PC-9 (cell line): ENCODE measurements around the gene TRPV2. TPM values are rescaled to one million over a fixed set of nuclear protein-coding genes. Genes with fewer than 3 reads are reported as not detected.

ENCODE experiments used
- BruUV-seq: library from RNA; stranded (reverse); fragments of 400-500 nt; replicated peaks from 2 replicates; lab custom pipeline; 2021; lab: Mats Ljungman, UMichigan
- CTCF ChIA-PET: fragments of 300-600 bp; sonication (Branson Sonifier 250); formaldehyde crosslinking; loops from one replicate; lab custom pipeline; 2022; ENCODE audit warnings: antibody characterized with exemption; lab: Charles Lee
- POLR2A ChIA-PET: fragments of 300-600 bp; sonication (Branson Sonifier 250); formaldehyde crosslinking; loops from one replicate; lab custom pipeline; 2022; ENCODE audit warnings: antibody characterized with exemption; ENCODE audit not compliant: unreplicated experiment; lab: Charles Lee
- DNase-seq, 2 experiments: peaks; one replicate each; pipeline versions ENCODE4 v3.0.0 to v3.0.0-alpha.2; 2015 to 2022; ENCODE audit warnings: mixed read lengths in 1 of 2
- H2AFZ ChIP-seq: fragments of 200-600 bp; sonication (generic); 2 replicates; pipeline ENCODE4 v1.8.1; 2017; ENCODE audit warnings: antibody characterized with exemption
- H3F3A ChIP-seq: fragments of 200-600 bp; sonication (generic); 2 replicates; pipeline ENCODE4 v1.8.1; 2017; ENCODE audit warnings: antibody characterized with exemption, mild to moderate bottlenecking, low read depth; ENCODE audit not compliant: insufficient read depth
- H3K27ac ChIP-seq: fragments of 200-600 bp; sonication (generic); 2 replicates; pipeline ENCODE4 v1.6.1; 2016; ENCODE audit warnings: mixed run types
- H3K27me3 ChIP-seq: fragments of 200-600 bp; sonication (generic); 2 replicates; pipeline ENCODE4 v1.6.1; 2016; ENCODE audit warnings: low read depth, mixed run types; ENCODE audit not compliant: insufficient read depth
- H3K36me3 ChIP-seq: fragments of 200-600 bp; sonication (generic); 2 replicates; pipeline ENCODE4 v1.6.1; 2016; ENCODE audit warnings: low read depth, mixed run types
- H3K4me1 ChIP-seq: fragments of 200-600 bp; sonication (generic); replicated peaks from 2 replicates; pipeline ENCODE4 v1.6.1; 2016; ENCODE audit warnings: mixed run types; ENCODE audit not compliant: insufficient read depth
- H3K4me2 ChIP-seq: fragments of 200-600 bp; sonication (generic); 2 replicates; pipeline ENCODE4 v1.6.1; 2017; ENCODE audit warnings: mixed run types
- H3K4me3 ChIP-seq: fragments of 200-600 bp; sonication (generic); 2 replicates; pipeline ENCODE4 v1.6.1; 2016; ENCODE audit warnings: mixed run types
- H3K79me2 ChIP-seq: fragments of 200-600 bp; sonication (generic); 2 replicates; pipeline ENCODE4 v1.6.1; 2017; ENCODE audit warnings: low read depth, mixed run types
- H3K9me2 ChIP-seq: fragments of 200-600 bp; sonication (generic); 2 replicates; pipeline ENCODE4 v1.8.1; 2017; ENCODE audit warnings: mild to moderate bottlenecking; ENCODE audit not compliant: insufficient read depth
- H3K9me3 ChIP-seq: fragments of 200-600 bp; sonication (generic); 2 replicates; pipeline ENCODE4 v1.8.1; 2016; ENCODE audit warnings: low read depth; ENCODE audit not compliant: insufficient read depth
- H4K20me1 ChIP-seq: fragments of 200-600 bp; sonication (generic); 2 replicates; pipeline ENCODE4 v1.8.1; 2017; ENCODE audit not compliant: insufficient read depth
- EZH2 ChIP-seq: fragments of 200-600 bp; sonication (generic); IDR thresholded peaks from 2 replicates; pipeline ENCODE4 v1.8.0; 2017; ENCODE audit warnings: antibody characterized with exemption, low read depth
- intact Hi-C: fragments of 100-400 bp; cut with micrococcal nuclease; formaldehyde crosslinking; loops from one replicate; pipeline ENCODE4 v1.10.0; 2022; ENCODE audit not compliant: unreplicated experiment
- total RNA-seq: library from RNA; stranded (reverse); gene quantifications from 2 replicates; pipeline ENCODE4 v1.2.3, GENCODE V29; 2021
- TF ChIP-seq, protein P1 (sequence below): fragments of 200-600 bp; sonication (generic); conservative IDR thresholded peaks from 2 replicates; pipeline ENCODE4 v1.6.1; 2017; ENCODE audit warnings: mixed run types, antibody characterized with exemption, mild to moderate bottlenecking, moderate library complexity

Gene TRPV2
- total RNA-seq, 1 experiment from 2014 or later = 5.3 TPM

DNA sequence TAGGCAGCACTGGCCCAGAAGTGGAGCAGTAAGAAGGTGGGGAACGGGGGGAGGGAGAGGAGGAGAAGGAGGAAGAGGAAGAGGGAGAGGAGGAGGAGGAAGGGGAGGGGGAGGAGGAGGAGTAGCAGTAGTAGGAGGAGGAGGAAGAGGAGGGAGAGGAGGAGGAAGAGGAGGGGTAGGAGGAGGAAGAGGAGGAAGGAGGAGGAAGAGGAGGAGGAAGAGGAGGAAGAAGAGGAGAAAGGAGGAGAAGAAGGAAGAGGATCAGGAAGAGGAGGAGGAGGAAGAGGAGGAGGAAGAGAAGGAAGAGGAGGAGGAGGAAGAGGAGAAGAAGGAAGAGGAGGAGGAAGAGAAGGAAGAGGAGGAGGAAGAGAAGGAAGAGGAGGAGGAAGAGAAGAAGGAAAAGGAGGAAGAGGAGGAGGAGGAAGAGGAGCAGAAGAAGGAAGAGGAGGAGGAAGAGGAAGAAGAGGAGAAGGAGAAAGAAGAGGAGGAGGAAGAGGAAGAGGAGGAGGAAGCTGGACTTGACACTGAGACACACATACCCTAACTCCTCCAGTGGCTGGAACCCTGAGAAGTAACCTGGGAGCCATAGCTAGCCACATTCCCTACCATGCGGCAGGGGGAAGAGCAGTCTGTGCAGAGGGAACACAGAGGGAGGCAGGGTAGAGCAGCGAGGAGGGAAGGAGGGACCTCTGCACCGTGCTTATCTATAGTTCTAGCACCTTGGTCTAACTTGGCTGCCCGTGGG is 40.8 kb downstream of the TRPV2 start:
- Histone ChIP-seq H3K27ac (no peak overlapping the region), H2AFZ (no peak overlapping the region), H3F3A (peaks cover 4% of the 10 kb centered on the region; the same call in 1 of the 2 replicates), H3K4me3 (no peak overlapping the region), H4K20me1 (no peaks in the 10 kb centered on the region), H3K36me3 (no peaks in the 10 kb centered on the region), H3K4me2 (no peak overlapping the region), H3K9me2 (no peaks in the 10 kb centered on the region), H3K4me1 (peaks cover 10% of the 10 kb centered on the region), H3K79me2 (no peaks in the 10 kb centered on the region), H3K27me3 (no peaks in the 10 kb centered on the region), H3K9me3 (no peaks in the 10 kb centered on the region)
- no TSS peak for BruUV-seq
- TF ChIP-seq EZH2 = no peak
- TF ChIP-seq, protein P1, sequence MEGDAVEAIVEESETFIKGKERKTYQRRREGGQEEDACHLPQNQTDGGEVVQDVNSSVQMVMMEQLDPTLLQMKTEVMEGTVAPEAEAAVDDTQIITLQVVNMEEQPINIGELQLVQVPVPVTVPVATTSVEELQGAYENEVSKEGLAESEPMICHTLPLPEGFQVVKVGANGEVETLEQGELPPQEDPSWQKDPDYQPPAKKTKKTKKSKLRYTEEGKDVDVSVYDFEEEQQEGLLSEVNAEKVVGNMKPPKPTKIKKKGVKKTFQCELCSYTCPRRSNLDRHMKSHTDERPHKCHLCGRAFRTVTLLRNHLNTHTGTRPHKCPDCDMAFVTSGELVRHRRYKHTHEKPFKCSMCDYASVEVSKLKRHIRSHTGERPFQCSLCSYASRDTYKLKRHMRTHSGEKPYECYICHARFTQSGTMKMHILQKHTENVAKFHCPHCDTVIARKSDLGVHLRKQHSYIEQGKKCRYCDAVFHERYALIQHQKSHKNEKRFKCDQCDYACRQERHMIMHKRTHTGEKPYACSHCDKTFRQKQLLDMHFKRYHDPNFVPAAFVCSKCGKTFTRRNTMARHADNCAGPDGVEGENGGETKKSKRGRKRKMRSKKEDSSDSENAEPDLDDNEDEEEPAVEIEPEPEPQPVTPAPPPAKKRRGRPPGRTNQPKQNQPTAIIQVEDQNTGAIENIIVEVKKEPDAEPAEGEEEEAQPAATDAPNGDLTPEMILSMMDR = no peak
- intact Hi-C loops = no loop called here
- no peak for DNase-seq
- ChIA-PET CTCF (interaction anchor here (0.6 to 0.7 kb wide), 2 partner anchors 55 to 459 kb away, joined by 3 to 5 read pairs; no protein-coding TSS in a partner anchor), POLR2A (no interaction called here)

DNA sequence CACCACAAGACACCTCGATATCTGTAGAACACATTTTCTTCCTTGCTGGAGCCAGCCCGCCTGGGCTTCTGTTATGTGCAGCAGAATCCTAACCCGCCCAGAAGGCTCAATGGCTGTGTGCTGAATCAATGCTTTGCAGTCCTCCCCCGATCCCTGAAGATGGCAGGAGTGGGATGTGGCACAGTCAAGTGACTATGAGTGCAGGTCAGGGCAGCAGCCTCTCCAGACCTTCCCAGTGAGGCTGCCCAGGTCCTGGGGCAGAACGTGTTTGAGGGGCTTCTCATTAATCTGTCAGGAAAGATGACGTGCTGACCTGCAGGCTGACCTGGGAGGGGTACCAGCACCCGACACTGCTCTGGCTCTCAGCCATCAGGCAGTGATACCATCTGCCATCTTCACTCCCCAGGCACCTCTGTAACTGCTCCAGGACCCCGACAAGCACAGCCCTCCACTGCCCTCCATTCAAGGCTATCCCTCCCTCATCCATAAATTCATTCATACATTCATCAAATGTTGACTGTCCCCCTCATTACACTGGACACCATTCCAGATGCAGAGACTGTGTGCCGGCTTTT is 41.5 kb downstream of the TRPV2 start:
- H3K4me3 ChIP-seq = no peak overlapping the region
- H3K27ac ChIP-seq = no peak overlapping the region
- H3K9me2 ChIP-seq = no peaks in the 10 kb centered on the region
- H2AFZ ChIP-seq = no peak overlapping the region
- no TSS peak for BruUV-seq
- intact Hi-C loops = no loop called here
- no peaks in the 10 kb centered on the region for H3K9me3 ChIP-seq
- ChIA-PET CTCF (interaction anchor here (0.7 kb wide), 1 partner anchor 55 kb away, joined by 3 read pairs; no protein-coding TSS in a partner anchor), POLR2A (no interaction called here)
- H4K20me1 ChIP-seq = no peaks in the 10 kb centered on the region
- H3K36me3 ChIP-seq = no peaks in the 10 kb centered on the region
- H3F3A ChIP-seq = peaks cover 4% of the 10 kb centered on the region; the same call in 1 of the 2 replicates
- DNase-seq = no peak
- H3K4me1 ChIP-seq = peaks cover 10% of the 10 kb centered on the region
- TF ChIP-seq, protein P1 = no peak
- TF ChIP-seq EZH2 = no peak
- no peaks in the 10 kb centered on the region for H3K79me2 ChIP-seq
- no peak overlapping the region for H3K4me2 ChIP-seq
- H3K27me3 ChIP-seq = no peaks in the 10 kb centered on the region

DNA sequence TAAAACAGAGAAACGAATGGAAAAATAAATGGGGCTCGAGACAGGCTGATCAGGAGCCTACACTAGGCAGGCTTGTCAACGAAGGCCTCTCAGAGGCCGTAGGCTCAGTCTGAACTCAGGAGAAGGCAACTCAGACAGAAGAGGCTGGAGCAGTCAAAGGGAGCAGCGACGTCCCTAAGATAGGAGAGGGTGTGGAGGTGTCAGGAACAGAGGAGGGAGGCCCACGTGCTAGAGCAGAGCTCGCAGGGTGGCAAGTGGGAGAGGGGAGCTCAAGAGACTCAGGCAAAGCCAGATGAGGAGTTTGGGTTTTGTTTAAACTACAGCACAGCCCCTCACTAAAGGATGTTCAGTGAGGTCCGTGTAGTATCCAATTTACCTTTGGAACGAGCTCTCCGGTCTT is 43.9 kb downstream of the TRPV2 start:
- H4K20me1 ChIP-seq = no peaks in the 10 kb centered on the region
- H3K27me3 ChIP-seq = no peaks in the 10 kb centered on the region
- ChIA-PET POLR2A (no interaction called here), CTCF (interaction anchor here (0.5 to 0.6 kb wide), 2 partner anchors 12 to 1429 kb away, joined by 3 read pairs; no protein-coding TSS in a partner anchor)
- no peak overlapping the region for H3K4me3 ChIP-seq
- no peak for DNase-seq
- no peaks in the 10 kb centered on the region for H3K36me3 ChIP-seq
- intact Hi-C loops = no loop called here
- H3K27ac ChIP-seq = 0 out of 2 replicates have a peak overlapping the region, but pooled peaks have one; percentile 32
- H3K9me2 ChIP-seq = no peaks in the 10 kb centered on the region
- peaks cover 10% of the 10 kb centered on the region for H3K4me1 ChIP-seq
- TF ChIP-seq, protein P1 = no peak
- TF ChIP-seq EZH2 = no peak
- no peak overlapping the region for H2AFZ ChIP-seq
- H3K79me2 ChIP-seq = no peaks in the 10 kb centered on the region
- no peaks in the 10 kb centered on the region for H3F3A ChIP-seq
- H3K4me2 ChIP-seq = peak overlapping the region; percentile 34; the same call in 1 of the 2 replicates
- H3K9me3 ChIP-seq = no peaks in the 10 kb centered on the region
- BruUV-seq = no TSS peak
